ENCODE results near the gene CUZD1. TPM values are rescaled to one million over a fixed set of nuclear protein-coding genes. Genes with fewer than 3 reads are reported as not detected.
A peak's percentile ranks its signal among the peaks of the same experiment; 100 is the strongest.

CUZD1 gene
- total and polyA plus RNA-seq, 2 of the 13 experiments (the other 11 are each of a cell fraction or from before 2014, with no cell fraction given): 0.22 to 0.29 TPM

DNA sequence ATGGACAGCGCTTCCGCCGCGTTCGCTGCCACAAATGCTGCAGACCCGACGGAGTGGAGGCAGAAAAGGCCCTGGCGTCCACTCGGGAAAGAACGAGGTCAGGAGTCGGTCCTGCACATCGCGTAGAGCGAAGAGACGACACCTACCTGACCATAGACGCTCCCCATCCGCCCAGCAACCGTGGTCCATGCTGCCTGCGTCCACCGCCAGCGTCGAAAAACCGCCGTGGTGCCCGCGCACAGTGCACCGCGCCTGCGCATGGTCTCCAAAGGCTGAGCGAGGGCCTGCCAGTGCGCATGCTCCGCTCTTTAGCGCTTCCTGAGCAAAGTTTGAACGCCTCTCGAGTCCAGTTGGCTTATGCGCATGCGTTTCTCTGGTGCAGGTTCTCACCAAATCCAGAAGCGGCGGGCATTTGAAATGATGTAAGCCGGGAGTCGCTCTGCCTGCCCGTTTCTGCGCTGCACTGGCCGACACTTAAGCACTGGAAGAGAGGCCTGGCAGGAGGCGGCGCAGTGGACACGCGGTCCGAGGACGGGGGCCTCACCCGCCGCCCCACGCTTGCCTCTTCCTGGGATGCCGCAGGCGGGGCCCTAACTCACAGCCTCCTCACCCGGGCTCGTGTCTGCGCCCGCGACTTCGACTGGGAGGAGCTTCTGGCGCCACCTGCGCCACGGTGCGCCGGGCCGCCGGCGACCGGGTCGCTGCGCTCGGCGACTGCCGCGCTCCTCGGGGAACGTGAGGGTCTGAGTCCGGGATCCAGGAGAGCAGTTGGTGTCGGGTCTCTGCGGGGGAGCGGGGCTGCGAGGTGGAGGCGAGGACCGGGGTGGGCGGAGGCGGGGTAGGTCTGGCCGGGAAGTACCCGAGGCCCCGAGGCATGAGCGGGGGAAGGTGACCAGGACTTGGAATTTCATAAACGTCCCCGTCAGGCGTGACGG is 33.9 kb upstream of the CUZD1 start, which contains the start of gene FAM24B (continued):
- TF ChIP-seq, protein P1, sequence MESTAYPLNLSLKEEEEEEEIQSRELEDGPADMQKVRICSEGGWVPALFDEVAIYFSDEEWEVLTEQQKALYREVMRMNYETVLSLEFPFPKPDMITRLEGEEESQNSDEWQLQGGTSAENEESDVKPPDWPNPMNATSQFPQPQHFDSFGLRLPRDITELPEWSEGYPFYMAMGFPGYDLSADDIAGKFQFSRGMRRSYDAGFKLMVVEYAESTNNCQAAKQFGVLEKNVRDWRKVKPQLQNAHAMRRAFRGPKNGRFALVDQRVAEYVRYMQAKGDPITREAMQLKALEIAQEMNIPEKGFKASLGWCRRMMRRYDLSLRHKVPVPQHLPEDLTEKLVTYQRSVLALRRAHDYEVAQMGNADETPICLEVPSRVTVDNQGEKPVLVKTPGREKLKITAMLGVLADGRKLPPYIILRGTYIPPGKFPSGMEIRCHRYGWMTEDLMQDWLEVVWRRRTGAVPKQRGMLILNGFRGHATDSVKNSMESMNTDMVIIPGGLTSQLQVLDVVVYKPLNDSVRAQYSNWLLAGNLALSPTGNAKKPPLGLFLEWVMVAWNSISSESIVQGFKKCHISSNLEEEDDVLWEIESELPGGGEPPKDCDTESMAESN (CRISPR knock-in tag; conservative IDR thresholded peaks at IDR 0.05): peak; percentile 86; the same call in 1 of the 2 replicates
- TF ChIP-seq ZNF629 (CRISPR knock-in tag; conservative IDR thresholded peaks at IDR 0.05) (no peak), ZNF230 (CRISPR knock-in tag; IDR thresholded peaks at IDR 0.05) (peak; percentile 45; the same call in 1 of the 2 replicates), GABPB1 (CRISPR knock-in tag; IDR thresholded peaks at IDR 0.05) (peak; percentile 59; the same call in 1 of the 2 replicates), RBM22 (optimal IDR thresholded peaks at IDR 0.05; ENCODE audit: low read length) (no peak), ZNF136 (CRISPR knock-in tag; IDR thresholded peaks at IDR 0.05; ENCODE audit: low read depth) (no peak), ZNF33A (CRISPR knock-in tag; IDR thresholded peaks at IDR 0.05; ENCODE audit: borderline replicate concordance) (0 out of 2 replicates have a peak, but pooled peaks have one; percentile 31), ZNF552 (CRISPR knock-in tag; IDR thresholded peaks at IDR 0.05; ENCODE audit: borderline replicate concordance) (peak; percentile 16; the same call in 1 of the 2 replicates), BHLHE40 (IDR thresholded peaks at IDR 0.05; ENCODE audit: low read length) (no peak), MAZ (IDR thresholded peaks at IDR 0.05; ENCODE audit: borderline replicate concordance, low read depth, low read length) (no peak), MAZ (CRISPR knock-in tag; IDR thresholded peaks at IDR 0.05; ENCODE audit: low read depth) (peak; percentile 65), ZNF10 (CRISPR knock-in tag; IDR thresholded peaks at IDR 0.05; ENCODE audit: borderline replicate concordance, low read depth) (no peak), BCL6 (CRISPR knock-in tag; IDR thresholded peaks at IDR 0.05) (no peak), ZNF761 (CRISPR knock-in tag; conservative IDR thresholded peaks at IDR 0.05) (peak; percentile 71; the same call in 1 of the 2 replicates), BRD4 (CRISPR knock-in tag; IDR thresholded peaks at IDR 0.05) (no peak; the same call in 1 of the 2 replicates), ZNF180 (CRISPR knock-in tag; IDR thresholded peaks at IDR 0.05; ENCODE audit: borderline replicate concordance, low read depth) (no peak), ARNT (IDR thresholded peaks at IDR 0.05) (no peak)
- TF ChIP-seq, protein P2, sequence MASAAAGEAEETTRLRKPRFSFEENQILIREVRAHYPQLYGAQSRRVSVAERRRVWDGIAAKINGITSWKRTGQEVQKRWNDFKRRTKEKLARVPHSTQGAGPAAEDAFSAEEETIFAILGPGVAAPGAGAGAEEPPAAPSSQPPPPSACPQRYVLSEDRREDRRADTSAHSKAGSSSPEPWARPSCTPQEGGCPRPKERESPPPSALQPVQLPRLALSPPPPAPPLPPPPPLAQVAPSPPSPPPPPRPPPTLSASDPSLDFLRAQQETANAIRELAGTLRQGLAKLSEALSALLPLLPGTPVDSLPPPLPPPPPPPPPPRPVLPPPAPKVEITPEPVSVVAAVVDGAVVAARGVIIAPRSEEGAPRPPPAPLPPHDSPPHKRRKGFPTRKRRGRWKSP (CRISPR knock-in tag; IDR thresholded peaks at IDR 0.05): peak; percentile 98
- TF ChIP-seq, protein P3, sequence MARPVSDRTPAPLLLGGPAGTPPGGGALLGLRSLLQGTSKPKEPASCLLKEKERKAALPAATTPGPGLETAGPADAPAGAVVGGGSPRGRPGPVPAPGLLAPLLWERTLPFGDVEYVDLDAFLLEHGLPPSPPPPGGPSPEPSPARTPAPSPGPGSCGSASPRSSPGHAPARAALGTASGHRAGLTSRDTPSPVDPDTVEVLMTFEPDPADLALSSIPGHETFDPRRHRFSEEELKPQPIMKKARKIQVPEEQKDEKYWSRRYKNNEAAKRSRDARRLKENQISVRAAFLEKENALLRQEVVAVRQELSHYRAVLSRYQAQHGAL (CRISPR knock-in tag; IDR thresholded peaks at IDR 0.05; ENCODE audit: not compliant biosample characterization): no peak
- TF ChIP-seq, protein P4, sequence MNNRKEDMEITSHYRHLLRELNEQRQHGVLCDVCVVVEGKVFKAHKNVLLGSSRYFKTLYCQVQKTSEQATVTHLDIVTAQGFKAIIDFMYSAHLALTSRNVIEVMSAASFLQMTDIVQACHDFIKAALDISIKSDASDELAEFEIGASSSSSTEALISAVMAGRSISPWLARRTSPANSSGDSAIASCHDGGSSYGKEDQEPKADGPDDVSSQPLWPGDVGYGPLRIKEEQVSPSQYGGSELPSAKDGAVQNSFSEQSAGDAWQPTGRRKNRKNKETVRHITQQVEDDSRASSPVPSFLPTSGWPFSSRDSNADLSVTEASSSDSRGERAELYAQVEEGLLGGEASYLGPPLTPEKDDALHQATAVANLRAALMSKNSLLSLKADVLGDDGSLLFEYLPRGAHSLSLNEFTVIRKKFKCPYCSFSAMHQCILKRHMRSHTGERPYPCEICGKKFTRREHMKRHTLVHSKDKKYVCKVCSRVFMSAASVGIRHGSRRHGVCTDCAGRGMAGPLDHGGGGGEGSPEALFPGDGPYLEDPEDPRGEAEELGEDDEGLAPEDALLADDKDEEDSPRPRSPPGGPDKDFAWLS (CRISPR knock-in tag; IDR thresholded peaks at IDR 0.05; ENCODE audit: borderline replicate concordance): no peak
